GM19452 (cell line): Measurements from ENCODE around the gene CBL.
A peak's percentile ranks its signal among the peaks of the same experiment; 100 is the strongest.

ENCODE experiments used
- ATAC-seq: cut with Tn5 transposase; IDR thresholded peaks from one replicate; pipeline ENCODE4 v1.9.1; 2021; ENCODE audit not compliant: unreplicated experiment

The CBL gene

GRCh38 chr11:119324189-119324588, 118.0 kb downstream of the CBL start:
- ATAC-seq: no peak

GRCh38 chr11:119329320-119329719, 123.2 kb downstream of the CBL start:
- no peak for ATAC-seq

GRCh38 chr11:119330237-119330636, 124.1 kb downstream of the CBL start:
- no peak for ATAC-seq

GRCh38 chr11:119332111-119332765, 126.1 kb downstream of the CBL start:
- no peak for ATAC-seq

- peak; percentile 97 for ATAC-seq
Observed at GRCh38 chr11:119334174-119334930, 128.2 kb downstream of the CBL start, which contains the start of gene RNF26. Gene RNF26, plus strand, starts transcription at chr11:119334527. Its CDS starts 596 bp downstream, at chr11:119335123.

GRCh38 chr11:119335091-119335654, 129.0 kb downstream of the CBL start:
- no peak for ATAC-seq

- no peak for ATAC-seq
Observed at GRCh38 chr11:119335655-119336543, 129.8 kb downstream of the CBL start.

- ATAC-seq: no peak
Observed at GRCh38 chr11:119336744-119337469, 130.8 kb downstream of the CBL start.

GRCh38 chr11:119337581-119338317, 131.6 kb downstream of the CBL start:
- no peak for ATAC-seq

- no peak for ATAC-seq
Observed at GRCh38 chr11:119338318-119338890, 132.3 kb downstream of the CBL start.

- no peak for ATAC-seq
Observed at GRCh38 chr11:119338965-119339588, 132.9 kb downstream of the CBL start.

- ATAC-seq: no peak
Observed at GRCh38 chr11:119339589-119340334, 133.6 kb downstream of the CBL start.

- ATAC-seq: no peak
Observed at GRCh38 chr11:119340335-119341221, 134.4 kb downstream of the CBL start, which contains the start of gene C1QTNF5. Gene C1QTNF5, minus strand, starts transcription at chr11:119340883. Its CDS starts 486 bp downstream, at chr11:119340397.

- ATAC-seq: no peak
Observed at GRCh38 chr11:119341222-119342022, 135.3 kb downstream of the CBL start.

- no peak for ATAC-seq
Observed at GRCh38 chr11:119342023-119342300, 135.8 kb downstream of the CBL start.

GRCh38 chr11:119342362-119343130, 136.4 kb downstream of the CBL start:
- ATAC-seq: no peak
